Measurements from ENCODE around the gene PHF12.

PHF12 gene

GRCh38 chr17:28951428-28951990 lies at the start of gene PHF12:
Gene PHF12, minus strand, starts transcription at chr17:28951518. Its CDS starts 558 bp downstream, at chr17:28950960.
- DNase-seq (ENCODE audit: low read depth in 2 of 2): peak; percentile 99 to 100

GRCh38 chr17:29000973-29001372 lies 49.7 kb upstream of the PHF12 start:
- DNase-seq (ENCODE audit: low read depth in 2 of 2): no peak

GRCh38 chr17:28999206-28999605 lies 47.9 kb upstream of the PHF12 start:
- no peak for DNase-seq (ENCODE audit: low read depth in 2 of 2)

- no peak for DNase-seq (ENCODE audit: low read depth in 2 of 2)
Measured at GRCh38 chr17:28997806-28998205, 46.5 kb upstream of the PHF12 start.

DNA sequence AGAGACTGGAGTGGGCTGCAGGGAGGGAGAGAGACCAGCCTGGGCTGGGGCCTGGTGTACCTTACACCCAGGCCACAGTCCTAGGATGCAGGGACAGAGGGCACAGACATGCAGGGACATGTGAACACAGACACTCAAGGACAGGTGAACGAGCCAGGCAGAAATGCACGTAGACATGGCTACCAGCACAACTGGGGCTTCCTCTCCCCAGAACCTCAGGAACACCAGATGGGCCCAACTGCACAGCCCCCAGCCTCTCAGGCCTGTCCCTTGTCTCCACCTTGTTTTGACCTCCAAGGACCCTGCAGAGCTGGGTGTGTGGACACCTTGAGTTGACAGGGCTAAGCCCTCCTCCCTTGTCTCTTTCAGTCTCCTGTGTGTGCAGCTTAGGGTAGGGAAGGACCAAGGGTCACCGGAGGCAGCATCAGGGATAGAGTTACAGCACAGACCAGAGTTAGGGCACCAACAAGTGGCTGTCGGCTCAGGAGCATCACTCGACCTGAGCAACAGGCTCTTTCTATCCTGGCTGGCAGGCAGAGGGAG lies 45.3 kb upstream of the PHF12 start:
- DNase-seq (ENCODE audit: low read depth in 2 of 2): no peak

- no peak for DNase-seq (ENCODE audit: low read depth in 2 of 2)
Measured at GRCh38 chr17:28993645-28994426, 42.5 kb upstream of the PHF12 start.

DNA sequence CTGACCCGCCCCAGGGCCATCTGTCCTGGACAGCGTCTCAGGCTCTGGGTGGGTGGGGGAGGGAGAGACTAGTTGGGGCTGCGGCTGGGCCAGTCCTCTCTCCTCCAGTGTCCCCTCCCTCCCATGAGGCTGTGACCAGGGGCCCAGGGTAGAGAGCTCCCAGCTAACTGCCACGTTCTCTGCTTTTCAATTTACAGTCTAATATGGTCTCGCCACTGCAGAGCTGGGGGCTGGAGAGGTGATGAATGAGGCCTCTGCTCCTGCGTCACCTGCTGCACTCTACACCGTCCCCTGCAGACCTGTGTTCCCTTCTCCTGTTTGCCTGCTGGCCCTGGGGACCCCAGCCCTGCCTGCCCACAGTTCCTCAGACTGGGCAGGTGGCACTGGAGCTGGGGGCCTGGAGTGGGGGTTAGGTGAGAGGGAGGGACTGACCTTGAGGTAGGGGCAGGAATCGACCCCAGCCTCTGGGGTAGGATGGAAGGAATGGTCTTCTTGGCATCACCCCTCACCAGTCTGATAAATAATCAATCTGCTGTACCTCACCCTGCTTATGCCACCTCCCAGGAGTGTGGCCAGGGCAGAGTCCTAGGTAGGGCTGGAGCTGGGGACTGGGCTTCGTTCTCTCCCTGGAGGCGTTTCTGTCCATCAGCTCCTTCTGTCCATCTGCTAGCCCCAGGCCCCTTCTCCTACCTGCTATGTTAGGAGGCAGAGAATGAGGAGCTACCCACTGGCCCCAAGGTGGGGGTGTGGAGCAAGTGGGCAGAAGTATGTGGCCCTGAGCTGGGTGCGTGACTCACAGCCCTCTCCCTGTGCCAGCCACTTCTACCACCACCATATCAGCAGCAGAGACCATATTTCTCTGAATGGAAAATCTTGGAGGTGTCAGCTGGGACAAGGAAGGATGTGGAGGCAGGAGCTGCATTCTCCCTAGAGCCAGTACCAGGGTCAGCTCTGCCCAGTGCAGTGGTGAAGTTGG lies 41.6 kb upstream of the PHF12 start:
- no peak for DNase-seq (ENCODE audit: low read depth in 2 of 2)

GRCh38 chr17:28992185-28992584 lies 40.9 kb upstream of the PHF12 start:
- DNase-seq (ENCODE audit: low read depth in 2 of 2): no peak

- DNase-seq (ENCODE audit: low read depth in 2 of 2): no peak
Measured at GRCh38 chr17:28991779-28992178, 40.5 kb upstream of the PHF12 start.

GRCh38 chr17:28989028-28989427 lies 37.7 kb upstream of the PHF12 start:
- no peak for DNase-seq (ENCODE audit: low read depth in 2 of 2)

GRCh38 chr17:28988475-28988874 lies 37.2 kb upstream of the PHF12 start:
- no peak for DNase-seq (ENCODE audit: low read depth in 2 of 2)

DNA sequence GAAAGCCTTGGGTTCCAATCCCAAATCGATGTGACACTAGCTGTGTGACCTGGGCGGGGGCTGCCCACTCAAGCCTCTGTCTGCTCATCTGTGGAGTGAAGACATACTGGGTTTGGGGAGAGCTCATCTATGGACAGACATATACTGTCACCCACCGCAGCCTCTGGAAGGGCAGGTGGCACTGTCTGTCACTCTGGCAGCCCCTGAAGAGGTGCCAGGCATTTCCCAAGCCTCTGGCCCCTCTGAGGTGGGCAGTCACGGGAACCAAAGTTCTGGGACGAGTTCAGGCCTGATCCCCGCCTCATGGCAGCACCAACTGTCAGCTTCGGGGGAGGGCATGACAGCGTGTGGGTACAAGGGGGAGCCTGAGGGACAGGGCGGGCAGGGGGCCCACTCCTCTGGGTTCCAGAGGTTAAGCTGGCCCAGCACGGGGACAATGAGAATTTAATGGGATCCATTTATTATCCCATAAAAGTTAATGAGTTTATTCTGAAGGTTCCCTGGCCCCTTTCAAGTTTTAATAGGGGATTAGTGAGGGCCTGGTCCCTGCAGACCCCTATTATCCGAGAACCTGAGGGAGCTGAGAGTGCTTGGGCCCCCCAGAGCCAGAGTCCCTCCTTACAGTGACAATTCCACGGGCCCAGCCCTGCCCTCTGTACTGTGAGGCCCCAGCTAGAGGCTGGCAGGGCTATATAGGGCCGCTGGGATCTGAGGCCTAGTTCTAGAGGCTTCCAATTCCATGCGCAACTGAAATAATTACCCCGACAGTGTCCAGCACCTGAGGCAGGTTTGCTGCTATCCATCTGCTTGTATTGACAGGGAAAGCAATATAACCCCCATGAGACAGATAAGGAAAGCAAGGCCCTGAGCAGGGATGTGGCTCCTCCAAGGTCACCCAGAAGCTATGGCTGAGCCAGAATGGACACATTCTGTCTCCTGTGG lies 35.7 kb upstream of the PHF12 start:
- DNase-seq (ENCODE audit: low read depth in 2 of 2): no peak

- no peak for DNase-seq (ENCODE audit: low read depth in 2 of 2)
Measured at GRCh38 chr17:28985950-28986713, 34.8 kb upstream of the PHF12 start.

- DNase-seq (ENCODE audit: low read depth in 2 of 2): no peak
Measured at GRCh38 chr17:28983286-28984230, 32.2 kb upstream of the PHF12 start.

DNA sequence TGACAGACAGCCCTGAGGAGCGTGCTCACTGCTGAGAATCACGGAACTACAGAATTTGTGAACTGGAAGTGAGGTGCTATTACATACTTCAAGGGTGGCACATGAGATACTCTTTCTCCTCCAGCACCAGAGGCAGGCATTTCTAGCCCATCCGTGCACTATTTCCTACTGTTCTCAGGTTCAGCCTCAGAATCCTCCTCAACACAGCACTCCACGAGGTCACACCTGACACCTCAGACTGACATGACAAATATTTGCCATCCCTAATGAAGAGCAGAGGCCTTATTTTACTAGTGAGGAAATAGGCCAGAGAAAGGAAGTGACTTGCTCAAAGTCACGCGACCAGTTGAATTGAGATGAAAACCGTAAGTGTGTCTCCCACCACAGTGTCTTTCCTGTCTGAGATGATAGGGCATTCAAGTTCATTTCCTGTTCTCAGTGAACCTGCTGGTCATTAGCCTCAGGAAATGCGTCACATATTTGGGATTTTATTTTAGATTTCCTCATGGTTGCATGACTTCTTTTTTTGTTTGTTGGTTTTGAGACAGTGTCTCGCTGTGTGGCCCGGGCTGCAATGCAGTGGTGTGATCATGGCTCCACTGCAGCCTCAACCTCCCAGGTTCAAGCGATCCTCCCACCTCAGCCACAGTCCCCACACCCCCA lies 30.9 kb upstream of the PHF12 start:
- DNase-seq (ENCODE audit: low read depth in 2 of 2): peak in 1 of 2 donors; percentile 38

GRCh38 chr17:28978356-28978964 lies 27.1 kb upstream of the PHF12 start:
- no peak for DNase-seq (ENCODE audit: low read depth in 2 of 2)

- no peak for DNase-seq (ENCODE audit: low read depth in 2 of 2)
Measured at GRCh38 chr17:28977659-28978355, 26.5 kb upstream of the PHF12 start.

Data from stimulated activated CD8-positive, alpha-beta memory T cell treated with anti-CD3 and anti-CD28 coated beads, Interleukin-15, amount 100 ng/mL, for 48 hours (primary cell).